AML-193 (cell line): ENCODE results near the gene NUDT14.

ENCODE experiments used
- DNase-seq, 2 experiments: peaks; one replicate each; lab custom pipeline; 2025; lab: John Stamatoyannopoulos, UW

NUDT14 gene

DNA sequence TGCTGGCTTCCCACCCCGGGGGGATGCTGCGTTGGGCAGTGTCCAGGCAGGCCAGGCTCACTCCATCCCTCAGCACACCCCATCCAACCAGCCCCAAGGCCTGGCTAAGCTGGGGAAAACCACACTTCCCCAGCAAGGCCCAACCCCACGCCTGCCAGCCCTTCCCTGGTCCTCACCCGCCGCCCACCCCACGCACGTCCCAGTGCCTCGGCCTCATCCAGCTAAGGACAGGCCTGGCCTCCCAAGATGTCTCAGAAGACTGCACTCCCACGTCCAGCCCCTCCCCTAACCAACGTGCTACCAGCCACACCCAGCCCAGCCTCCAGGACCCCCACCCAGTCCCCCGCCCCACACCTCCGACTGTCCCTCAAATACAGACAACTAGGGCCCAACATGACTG is 22.3 kb downstream of the NUDT14 start:
- DNase-seq, result no peak

DNA sequence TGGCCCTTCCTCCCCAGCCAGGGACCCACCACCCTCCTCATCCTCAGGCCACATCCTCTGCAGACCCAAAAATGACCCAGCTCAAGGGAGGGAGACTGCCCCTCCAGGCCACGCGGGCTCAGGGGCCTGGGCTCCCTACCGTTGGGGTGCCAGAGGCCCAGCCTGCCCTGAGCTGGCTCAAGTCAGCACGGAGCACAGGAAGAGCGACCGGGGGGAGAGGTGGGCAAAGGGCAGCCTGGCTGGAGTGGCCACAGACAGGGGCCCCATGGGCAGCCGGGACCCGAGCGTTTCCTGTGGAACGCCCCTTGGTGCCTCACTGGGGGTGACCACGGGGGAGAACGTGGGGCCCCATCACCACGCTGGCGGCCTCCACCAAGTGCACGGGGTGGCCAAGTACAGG is 23.2 kb downstream of the NUDT14 start:
- DNase-seq, result no peak

DNA sequence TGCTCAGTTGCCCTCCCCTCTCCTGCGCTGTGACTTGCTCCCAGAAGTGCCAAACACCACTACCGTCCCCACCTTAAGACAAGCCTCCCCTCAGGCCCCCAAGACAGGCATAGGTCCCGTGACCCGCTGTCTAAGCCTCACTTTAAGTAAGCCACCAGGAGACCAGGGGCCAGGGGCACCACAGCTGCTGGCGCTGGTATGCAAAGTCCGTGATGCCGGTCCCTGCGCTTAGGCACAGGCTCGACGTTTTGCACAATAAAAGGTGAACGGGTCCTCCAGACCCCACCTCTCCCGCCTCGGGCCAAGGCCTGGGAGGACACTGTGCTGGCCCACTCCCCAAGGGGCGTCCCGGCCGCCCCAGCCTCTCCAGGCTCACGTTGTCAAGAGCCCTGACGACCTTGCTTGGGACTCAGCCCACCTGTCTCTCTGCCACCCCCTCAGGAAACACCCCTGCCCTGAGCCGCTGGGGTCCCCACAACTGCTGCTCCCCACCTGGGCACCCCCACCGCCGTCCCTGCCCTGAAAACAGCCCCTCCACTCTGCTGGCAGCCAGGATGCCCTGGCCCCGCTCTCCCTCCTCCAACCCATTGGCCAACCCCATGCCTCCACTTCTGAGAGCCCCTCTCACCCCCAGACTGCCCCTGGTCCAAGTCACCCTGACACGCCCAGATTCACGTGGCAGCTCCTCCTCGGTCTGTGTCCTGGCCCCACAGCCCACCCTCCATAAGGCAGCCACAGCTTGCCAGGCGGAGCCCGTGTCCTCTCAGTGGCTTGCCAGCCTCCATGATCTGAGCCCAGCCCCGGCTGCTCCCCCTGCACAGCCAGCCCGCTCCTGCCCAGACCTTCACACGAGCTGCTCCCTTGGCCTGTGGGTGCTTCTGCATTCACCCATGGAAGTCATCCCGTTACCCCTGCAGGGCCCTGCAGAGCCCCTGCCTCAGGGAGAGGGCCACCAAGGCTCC is 24.4 kb downstream of the NUDT14 start:
- no peak for DNase-seq

DNA sequence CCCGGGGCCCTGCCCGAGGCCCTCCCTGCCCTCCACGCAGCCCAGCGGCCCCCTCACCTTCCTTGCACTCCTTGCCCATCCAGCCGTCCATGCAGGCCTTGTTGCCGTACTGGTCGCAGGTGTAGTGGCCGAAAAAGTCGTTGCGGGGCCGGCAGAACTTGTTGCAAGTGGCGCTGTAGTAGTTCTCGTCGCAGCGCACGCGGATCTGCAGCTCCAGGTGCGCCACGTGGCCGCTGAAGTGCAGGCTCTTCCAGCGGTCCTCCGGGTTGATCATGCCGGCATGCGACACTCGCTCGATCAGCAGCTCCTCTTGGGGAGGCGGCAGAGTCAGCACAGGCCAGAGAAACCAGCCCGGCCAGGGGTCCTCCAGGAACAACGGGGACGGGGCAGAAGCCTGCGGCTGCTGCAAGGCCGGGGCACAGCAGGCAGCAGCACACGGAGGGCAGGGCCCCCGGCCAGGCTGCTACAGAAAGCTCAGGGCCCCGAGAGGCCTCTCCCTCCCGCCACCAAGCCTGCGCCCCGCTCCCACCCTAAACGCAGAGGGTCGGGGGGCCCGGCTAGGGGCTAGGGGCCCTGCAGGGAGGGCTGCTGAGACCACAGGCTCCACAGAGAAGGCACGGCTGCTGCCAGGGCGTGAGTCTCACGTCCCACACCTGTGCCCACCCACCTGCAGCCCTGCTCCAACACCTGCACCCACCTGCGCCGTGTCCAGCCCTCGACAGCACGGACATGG is 25.3 kb downstream of the NUDT14 start:
- DNase-seq, result no peak

DNA sequence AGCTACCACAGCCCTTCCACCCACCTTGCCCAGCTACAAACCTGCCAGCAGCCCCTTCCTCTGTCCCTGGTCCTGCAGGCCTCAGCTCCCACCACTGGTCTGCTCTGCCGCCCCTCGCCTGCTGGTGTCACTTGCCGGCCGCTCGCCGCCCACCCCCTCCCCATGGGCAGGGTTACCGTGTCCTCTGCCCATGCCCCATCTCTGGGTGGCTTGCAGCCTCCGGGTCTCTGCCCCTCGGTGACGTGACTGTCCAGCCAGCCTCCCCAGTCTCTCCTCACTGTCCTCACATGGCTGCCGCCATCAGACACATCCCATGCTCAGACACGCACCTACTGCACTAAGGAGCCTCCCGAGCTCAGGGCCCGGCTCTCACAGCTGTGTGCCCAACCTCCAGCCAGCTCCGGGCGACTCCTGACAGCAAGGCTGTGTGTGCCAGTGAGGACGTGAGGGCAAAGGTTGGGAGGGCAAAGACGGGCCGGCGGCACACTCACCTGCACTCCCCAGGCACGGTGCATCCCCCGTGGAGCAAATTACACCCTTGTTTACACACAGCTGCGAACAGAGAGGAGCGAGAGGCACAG is 26.0 kb downstream of the NUDT14 start:
- DNase-seq, result no peak

DNA sequence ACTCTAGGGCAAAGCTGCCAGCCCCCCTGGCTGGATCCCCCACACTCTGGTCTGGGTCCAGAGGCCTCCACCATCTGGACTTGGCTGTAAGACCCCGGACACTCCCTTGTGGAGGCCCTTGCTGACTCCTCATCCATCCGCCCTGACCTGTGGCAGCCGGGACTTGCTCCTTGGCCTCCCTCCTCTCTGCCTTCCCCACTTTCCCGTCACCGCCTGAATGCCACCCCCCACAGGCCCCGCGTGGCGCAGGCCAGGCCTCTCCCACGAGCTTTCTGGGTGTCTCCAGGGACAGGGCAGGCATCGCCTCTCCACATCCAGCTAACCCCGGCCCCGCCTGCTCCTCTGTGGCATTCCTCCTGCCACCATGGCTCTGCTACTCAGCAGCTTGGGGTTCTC is 26.6 kb downstream of the NUDT14 start:
- no peak for DNase-seq

DNA sequence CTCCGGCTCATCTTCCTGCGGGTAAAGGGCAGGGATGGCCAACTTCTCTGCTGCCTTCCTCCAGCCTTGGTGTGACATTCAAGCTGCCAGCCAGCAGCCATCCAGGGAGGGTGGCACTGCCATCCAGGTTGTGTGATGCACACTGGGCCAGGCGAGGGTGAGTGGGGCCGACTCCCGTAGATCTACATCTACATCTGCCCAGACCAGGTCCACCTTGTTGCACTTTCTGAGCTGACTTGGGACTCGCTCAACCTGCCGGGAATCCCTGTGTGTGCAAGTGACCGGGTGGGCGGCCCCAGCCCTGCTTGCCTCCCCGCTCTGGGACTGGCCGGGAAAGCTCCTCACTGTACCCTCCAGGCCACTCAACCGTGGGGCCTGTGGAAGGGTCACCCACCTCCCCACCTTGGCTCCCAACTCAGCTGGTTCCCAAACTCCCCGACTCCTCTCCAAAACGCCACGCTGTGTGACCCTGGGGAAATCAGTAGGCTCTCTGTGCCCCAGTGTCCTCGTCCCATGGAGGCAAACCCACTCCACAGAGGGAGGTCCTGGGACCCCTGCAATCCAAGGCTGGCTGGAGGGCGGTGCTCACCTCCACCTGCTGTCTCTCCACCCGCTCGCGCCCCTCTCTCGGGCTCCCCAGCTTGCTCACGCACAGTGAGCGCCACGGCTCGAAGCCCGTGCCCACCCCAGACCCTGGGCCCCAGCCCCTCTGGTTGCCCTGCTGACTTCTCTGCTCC is 27.2 kb downstream of the NUDT14 start:
- no peak for DNase-seq

DNA sequence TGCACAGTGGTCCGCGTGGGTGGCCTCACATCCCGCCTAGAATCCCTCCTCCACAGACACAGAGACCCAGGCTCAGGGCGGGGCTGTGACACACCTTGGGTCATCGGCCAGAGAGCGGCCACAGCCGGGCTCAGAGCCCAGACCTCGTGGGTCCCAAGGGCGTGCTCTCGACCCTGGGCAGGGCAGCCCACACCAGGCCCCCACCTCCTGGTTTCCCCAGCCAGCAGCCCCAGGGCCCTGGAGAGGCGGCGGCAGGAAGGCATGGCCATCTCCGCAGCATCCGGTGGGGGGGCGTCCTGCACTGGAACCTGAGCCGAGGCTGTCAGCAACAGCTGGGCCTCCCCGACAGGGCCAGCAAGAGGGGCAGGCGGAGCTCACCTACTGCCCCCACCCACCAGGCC is 27.8 kb downstream of the NUDT14 start:
- DNase-seq, result no peak

DNA sequence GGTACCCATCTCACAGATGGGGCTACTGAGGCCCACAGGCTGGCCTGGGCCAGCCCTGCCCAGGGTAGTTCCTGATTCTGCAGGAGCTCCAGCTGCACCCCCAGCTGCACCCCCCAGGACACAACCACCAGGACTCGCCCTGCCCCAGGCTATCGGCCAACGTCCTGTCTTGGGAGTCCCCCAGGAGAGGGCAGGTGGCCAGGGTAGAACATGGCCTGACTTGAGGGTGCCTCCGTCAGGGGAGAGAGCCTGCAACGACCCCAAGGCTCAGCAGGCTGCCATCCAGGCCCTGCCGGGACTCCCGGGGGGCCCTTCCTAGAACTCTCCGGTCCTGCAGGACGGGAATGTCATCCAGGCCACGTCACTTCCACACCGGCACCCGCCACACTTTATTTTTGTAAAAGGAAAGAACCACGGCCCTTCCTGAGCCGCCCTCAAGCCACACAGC is 28.3 kb downstream of the NUDT14 start:
- no peak for DNase-seq

DNA sequence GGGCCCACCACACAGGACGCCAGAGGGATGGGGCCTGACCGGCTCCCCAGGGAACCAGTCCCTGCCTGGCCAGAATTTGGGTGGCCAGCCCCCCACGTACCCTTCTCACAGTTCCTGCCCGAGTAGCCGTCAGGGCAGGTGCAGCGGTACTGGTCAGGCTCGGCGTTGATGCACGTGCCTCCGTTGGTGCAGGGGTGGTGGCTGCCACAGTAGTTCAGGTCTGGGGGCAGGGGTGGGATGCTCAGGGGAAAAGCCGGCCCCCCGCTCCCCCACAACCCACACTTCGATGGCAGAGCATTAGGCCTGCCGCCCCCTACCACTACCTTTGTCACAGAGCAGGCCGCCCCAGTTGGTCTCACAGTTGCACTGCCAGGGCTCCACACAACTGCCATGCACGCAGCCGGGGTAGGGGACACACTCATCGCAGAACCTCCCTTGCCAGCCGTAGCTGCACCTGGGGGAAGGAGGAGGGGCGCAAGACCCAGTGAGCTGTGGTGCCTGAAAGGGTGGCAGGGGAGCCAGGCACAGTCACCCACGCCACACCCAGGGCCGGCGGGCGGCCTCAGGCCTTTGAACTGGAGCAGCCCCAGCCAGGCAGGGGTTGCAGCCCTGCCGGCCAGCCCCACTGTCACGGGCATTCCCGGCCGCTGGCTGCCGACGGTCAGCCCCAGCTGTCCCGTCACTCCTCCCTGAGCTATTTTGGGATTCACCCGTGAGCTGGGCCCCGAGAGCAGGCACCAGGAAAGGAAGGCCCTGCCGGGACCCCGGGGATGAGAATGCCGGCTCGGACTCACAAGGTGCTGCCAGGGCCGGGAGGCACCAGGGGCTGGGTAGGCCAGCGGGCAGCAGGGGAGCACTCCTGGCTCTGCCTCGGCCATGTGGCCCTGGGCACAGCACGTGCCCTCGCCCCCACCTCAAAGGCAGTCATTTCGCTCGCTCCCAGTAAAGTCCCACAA is 29.0 kb downstream of the NUDT14 start:
- DNase-seq, result no peak

DNA sequence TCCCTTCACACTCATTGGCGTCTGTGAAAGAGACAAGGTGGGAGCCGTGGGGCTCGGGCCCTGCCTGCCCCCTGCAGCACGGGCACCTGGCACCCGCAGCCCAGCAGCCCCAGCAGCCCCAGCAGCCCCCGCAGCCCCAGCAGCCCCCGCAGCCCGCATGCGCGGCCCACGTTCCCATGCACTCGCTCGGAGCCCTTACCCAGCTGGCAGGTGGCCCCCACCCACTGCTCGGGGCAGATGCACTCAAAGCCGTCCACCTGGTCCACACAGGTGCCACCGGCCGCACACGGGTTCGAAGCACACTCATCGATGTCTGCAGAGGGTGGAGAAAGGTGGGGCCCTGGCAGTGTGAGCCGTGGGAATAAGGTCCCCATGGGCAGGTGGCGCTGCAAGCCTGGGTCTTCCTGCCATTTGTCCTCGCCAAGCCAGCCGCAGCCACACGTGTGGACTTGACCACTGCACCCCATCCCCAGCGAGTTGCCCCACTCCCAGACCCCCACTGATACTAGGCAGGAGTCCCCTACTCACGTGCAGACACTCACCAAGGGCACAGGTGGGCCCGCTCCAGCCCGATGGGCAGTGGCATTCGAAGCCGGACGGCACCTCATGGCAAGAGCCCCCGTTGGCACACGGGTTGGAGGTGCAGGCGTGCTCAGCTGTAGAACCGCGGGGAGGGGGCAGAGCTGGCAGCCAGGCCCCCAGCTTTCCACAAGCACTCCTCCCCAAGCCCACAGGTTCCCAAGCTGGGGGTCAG is 29.9 kb downstream of the NUDT14 start:
- no peak for DNase-seq

DNA sequence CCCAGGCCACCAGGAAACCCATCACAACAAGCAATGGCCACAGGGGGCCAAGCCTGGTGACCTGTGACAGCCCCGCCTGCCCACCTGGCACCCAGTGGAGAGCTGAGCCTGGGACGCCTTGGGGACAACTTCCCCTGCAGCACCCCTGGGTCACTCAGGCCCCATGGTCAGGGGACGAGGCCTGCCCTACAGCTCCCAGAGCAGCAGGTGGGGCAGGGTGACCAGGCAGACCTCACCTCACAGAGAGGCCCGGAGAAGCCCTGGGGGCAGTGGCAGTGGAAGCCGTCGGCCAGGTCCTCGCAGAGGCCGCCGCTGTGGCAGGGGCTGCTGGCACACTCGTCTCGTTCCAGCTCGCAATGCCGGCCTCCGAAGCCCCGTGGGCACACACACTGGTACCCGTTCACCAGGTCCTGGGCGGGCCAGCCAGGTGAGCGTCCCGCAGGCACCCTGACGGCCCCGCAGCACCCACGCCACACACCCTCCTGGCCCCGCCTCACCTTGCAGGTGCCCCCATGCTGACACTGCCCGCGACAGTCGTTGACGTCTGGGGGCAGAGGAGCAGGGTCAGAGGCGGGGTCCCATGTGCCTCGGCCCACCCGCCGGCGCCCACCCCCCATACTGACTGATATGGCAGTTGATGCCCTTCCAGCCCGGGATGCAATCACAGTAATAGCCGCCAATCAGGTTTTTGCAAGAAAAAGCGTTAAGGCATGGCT is 30.6 kb downstream of the NUDT14 start:
- no peak for DNase-seq

DNA sequence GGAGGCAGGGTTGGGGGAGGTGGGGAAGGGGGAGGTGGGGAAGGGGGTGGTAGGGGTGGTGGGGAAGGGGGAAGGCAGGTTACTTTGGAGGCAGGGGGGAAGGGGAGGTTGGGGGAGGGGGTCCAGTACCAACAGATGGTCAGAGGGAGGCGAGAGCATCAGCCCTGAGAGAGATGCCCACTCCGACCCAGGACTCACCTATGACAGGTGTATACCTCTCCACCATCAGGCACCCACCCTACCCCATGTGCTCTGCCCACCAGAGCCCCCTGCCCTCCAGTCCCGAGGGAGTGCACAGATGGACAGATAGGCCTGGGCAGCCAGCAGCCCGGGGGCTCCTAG is 31.1 kb downstream of the NUDT14 start:
- DNase-seq, result no peak

DNA sequence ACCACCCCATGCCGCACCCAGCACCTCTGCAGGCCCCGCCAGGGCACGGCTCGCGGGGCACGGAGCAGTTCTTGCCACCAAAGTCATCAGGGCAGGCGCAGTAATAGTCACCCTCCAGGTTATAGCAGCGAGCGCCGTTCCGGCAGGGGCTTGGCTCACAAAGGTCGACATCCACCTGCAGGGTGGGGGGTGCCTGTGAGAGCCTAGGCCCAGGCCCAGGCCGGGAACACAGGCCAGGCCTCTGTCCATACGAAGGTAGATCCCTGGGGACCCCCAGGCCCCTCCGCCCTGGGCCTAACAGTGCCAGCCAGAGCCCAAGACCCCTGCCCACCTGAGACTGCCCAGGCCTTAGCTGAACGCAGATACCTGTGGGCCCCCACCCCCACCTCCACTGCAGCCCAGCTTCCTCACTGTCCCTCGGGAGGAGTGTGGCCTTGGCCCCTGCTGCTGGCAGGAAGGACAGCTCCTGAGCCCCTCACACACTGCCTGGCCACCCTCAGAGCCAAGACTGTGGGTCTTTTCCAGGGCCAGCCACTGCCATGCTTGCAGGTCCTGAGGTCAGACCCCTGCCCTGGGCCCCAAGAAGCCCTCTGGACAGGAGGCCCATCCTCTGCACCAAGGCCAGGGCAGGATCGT is 31.8 kb downstream of the NUDT14 start:
- DNase-seq, result no peak

DNA sequence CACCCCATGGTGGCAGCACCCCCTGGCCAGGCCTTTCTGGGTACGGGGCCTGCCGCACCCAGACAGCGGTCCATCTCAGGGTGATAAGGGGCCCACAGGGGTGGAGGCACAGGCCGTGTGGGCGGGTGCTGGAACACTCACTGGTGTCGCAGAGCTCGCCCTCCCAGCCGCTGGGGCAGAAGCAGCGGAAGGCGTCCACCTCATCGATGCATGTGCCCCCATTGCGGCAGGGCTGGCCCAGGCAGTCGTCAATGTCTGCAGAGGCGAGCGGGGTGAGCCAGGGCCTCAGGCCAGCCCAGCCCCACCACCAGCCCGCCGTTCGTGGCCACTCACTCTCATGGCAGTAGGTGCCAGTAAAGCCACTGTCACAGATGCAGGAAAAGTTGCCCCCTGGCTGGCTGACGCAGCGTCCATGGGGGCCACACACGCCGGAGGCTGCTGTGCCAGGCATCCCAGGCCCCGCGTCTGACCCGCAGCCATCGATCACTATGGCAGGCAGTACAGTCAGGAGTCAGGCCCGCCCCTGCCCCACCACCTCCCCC is 32.4 kb downstream of the NUDT14 start:
- no peak for DNase-seq

DNA sequence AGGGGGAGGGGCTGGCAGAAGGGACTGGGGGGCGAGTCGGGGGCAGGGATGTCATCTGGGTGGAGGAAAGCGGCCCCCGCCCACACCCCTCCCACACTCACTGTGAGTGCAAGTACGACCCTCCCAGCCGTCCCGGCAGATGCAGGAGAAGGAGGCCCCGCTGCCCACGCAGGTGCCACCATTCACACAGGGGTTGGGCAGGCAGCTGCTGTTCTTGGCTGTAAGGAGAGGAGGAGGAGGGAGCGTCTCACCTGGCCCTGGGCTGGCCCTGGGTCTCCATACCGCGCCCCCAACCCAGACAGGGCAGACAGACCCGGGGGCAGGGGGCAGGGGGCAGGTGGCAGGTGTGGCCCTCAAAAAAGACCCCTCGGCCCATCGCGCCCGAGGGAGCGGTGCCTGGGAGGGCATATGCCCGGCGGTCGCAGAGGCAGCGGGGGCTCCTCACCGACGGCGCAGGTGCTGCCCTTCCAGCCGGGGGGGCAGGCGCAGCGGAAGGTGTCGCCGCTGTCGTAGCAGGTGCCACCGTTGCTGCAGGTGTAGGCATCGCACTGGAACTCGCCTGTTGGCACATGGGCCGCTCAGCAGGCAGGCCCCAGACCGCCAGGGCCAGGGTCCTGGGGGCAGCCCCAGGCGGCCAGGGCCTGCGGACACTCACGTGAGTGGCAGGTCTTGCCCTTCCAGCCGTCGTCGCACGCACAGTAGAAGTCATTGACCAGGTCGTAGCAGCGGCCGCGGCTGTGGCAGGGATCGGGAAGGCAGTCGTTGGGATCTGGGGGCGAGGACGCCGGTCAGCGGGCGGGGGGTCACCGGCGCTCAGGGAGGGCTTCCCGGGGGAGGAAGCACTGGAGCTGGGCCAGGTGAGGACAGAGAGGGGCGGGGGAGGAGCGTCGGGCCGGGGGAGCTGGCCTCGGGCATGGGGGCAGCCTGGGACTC is 33.2 kb downstream of the NUDT14 start:
- DNase-seq, result no peak

DNA sequence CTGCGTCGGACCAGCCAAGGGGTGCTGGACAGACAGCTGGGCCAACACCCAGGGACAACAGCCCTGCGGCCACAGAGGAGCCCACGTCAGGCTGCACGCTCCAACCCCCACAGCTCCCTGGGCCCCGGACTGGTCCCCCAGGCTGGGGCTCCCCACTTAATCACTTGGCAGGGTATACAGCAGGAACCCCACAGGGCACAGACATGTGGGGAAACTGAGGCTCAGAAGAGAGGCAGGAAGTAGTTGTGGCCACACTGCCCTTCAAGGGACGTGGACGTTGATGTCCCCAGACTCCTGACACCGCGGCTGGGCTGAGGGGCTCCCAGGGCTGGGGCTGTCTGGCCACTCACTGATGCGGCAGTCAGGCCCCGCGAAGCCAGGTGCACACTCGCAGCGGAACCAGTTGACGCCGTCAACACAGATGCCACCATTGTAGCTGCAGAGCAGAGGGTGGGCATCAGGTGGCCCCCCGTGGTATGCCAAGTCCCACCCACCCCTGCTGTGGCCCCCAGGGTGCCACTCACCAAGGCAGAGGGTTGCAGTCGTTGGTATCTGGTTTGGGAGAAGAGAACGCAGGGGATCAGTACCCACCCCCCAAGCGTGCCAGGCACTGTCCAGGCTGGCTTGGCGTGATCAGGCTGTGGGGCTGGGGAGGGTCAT is 34.0 kb downstream of the NUDT14 start:
- DNase-seq, result no peak
